Activated CD8-positive, alpha-beta T cell treated with anti-CD3 and anti-CD28 coated beads for 36 hours (primary cell): ENCODE results near the gene SPSB3. TPM values are rescaled to one million over a fixed set of nuclear protein-coding genes. Genes with fewer than 3 reads are reported as not detected.

Source experiments
- ATAC-seq: fragments of 200-7000 bp; cut with Tn5 transposase; one replicate; pipeline ENCODE4 v1.10.0; 2021; ENCODE audit warnings: mild to moderate bottlenecking, moderate library complexity
- CTCF ChIA-PET: fragments of 350-600 bp; sonication (Branson Sonifier 250); formaldehyde crosslinking; loops from one replicate; lab custom pipeline; 2021; ENCODE audit warnings: antibody characterized with exemption; lab: Charles Lee
- POLR2A ChIA-PET: fragments of 350-600 bp; sonication (Branson Sonifier 250); formaldehyde crosslinking; loops from one replicate; lab custom pipeline; 2021; ENCODE audit warnings: antibody characterized with exemption; lab: Charles Lee
- DNase-seq: peaks from one replicate; pipeline ENCODE4 v3.0.0-alpha.2; 2020
- H3K27ac Mint-ChIP-seq: one replicate; pipeline ENCODE4 v1.8.0; 2021; ENCODE audit warnings: mild to moderate bottlenecking, mixed read lengths
- H3K27me3 Mint-ChIP-seq: one replicate; pipeline ENCODE4 v1.8.0; 2021; ENCODE audit warnings: mixed read lengths
- H3K36me3 Mint-ChIP-seq: one replicate; pipeline ENCODE4 v1.8.0; 2021; ENCODE audit warnings: low read depth, mixed read lengths
- H3K4me1 Mint-ChIP-seq: one replicate; pipeline ENCODE4 v1.8.0; 2021; ENCODE audit warnings: low read depth, mixed read lengths
- H3K4me3 Mint-ChIP-seq: one replicate; pipeline ENCODE4 v1.8.0; 2021; ENCODE audit warnings: mild to moderate bottlenecking, moderate library complexity, mixed read lengths
- H3K9me3 Mint-ChIP-seq: one replicate; pipeline ENCODE4 v1.8.0; 2021; ENCODE audit warnings: mixed read lengths
- CTCF ChIP-seq: fragments of 200-600 bp; IDR thresholded peaks from one replicate; pipeline ENCODE4 v1.8.0; 2022; ENCODE audit warnings: antibody characterized with exemption, mild to moderate bottlenecking
- intact Hi-C: fragments of 100-400 bp; cut with micrococcal nuclease; formaldehyde crosslinking; loops from one replicate; pipeline ENCODE4 v1.10.0; 2022
- total RNA-seq, 2 experiments: library from RNA; stranded (reverse); gene quantifications; one replicate each; pipeline ENCODE4 v1.2.3, GENCODE V29; 2021

Gene SPSB3
- total RNA-seq, 2 experiments from 2014 or later = 14.4 to 15.2 TPM

GRCh38 chr16:1794221-1794871 lies 12.0 kb upstream of the SPSB3 start:
- H3K4me3 Mint-ChIP-seq = no peak overlapping the region
- intact Hi-C loops = no loop called here
- ChIA-PET CTCF (no interaction called here), POLR2A (interaction anchor here (1.7 kb wide), 1 partner anchor 19 kb away, joined by 3 read pairs; no protein-coding TSS in a partner anchor)
- no peak overlapping the region for H3K27ac Mint-ChIP-seq
- no peaks in the 10 kb centered on the region for H3K27me3 Mint-ChIP-seq
- no peak for ATAC-seq
- no peak for TF ChIP-seq CTCF
- no peak for DNase-seq
- no peaks in the 10 kb centered on the region for H3K4me1 Mint-ChIP-seq
- peaks cover 6% of the 10 kb centered on the region for H3K36me3 Mint-ChIP-seq
- H3K9me3 Mint-ChIP-seq = peaks cover 10% of the 10 kb centered on the region

DNA sequence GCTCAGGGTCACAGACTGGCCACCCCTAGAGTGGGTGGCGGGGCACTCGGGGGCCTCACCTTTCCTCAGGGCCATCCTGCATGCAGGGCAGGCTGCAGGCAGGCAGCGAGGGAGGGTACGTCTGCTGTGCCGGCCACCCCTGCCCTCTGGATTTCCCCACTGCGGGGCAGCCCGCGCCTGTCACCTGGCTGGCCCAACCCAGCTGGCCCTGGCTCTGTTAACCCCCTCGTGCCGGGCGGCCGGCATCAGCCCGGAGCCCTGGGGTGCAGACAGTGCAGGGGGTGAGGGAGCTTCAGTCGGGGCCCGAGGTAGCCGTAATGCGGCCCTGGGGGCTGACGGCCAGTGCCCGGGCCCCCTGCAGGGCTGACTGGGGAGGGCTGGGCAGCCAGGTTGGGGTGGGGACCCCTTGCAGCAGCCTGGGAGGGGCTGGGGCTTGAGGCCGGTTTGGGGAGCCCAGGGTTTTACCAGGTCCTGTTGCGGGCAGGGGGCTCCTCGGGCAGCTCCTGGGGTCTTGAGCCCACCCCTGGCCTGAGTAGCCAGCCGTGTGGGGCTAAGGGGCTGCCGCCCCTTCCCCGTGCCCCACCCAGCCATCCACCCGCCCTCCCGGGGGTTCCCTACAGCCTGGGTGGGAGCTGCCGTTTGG lies 11.3 kb upstream of the SPSB3 start, which contains the start of gene IGFALS:
Gene IGFALS (minus strand): TSS at position 128 of the 643 bp plus-strand sequence. CDS start 53 bp downstream, at position 75.
- no peaks in the 10 kb centered on the region for H3K4me1 Mint-ChIP-seq
- H3K4me3 Mint-ChIP-seq = no peak within 1 kb of the TSS
- no peaks in the 10 kb centered on the region for H3K27me3 Mint-ChIP-seq
- ATAC-seq (no peak), DNase-seq (no peak)
- peaks cover 5% of the 10 kb centered on the region for H3K9me3 Mint-ChIP-seq
- ChIA-PET CTCF (no interaction called here), POLR2A (interaction anchor here (1.7 kb wide), 1 partner anchor 19 kb away, joined by 3 read pairs; no protein-coding TSS in a partner anchor)
- TF ChIP-seq CTCF = no peak
- no peak within 1 kb of the TSS for H3K27ac Mint-ChIP-seq
- peaks cover 7% of the 10 kb centered on the region for H3K36me3 Mint-ChIP-seq
- intact Hi-C loops = no loop called here

- no peak for TF ChIP-seq CTCF
- H3K9me3 Mint-ChIP-seq = peaks cover 5% of the 10 kb centered on the region
- H3K4me3 Mint-ChIP-seq = no peak overlapping the region
- H3K36me3 Mint-ChIP-seq = peaks cover 5% of the 10 kb centered on the region
- intact Hi-C loops = no loop called here
- ATAC-seq (no peak), DNase-seq (no peak)
- no peak overlapping the region for H3K27ac Mint-ChIP-seq
- no peaks in the 10 kb centered on the region for H3K27me3 Mint-ChIP-seq
- H3K4me1 Mint-ChIP-seq = no peaks in the 10 kb centered on the region
- ChIA-PET CTCF (no interaction called here), POLR2A (no interaction called here)
Measured at GRCh38 chr16:1792836-1793577, 10.6 kb upstream of the SPSB3 start.

- Mint-ChIP-seq H3K4me3 (no peak overlapping the region), H3K9me3 (peaks cover under 1% of the 10 kb centered on the region), H3K27ac (no peak overlapping the region), H3K27me3 (no peaks in the 10 kb centered on the region), H3K36me3 (peaks cover 5% of the 10 kb centered on the region), H3K4me1 (no peaks in the 10 kb centered on the region)
- CTCF ChIA-PET = no interaction called here
- intact Hi-C loops = no loop called here
- no peak for ATAC-seq
- POLR2A ChIA-PET = no interaction called here
- no peak for DNase-seq
- no peak for TF ChIP-seq CTCF
Measured at GRCh38 chr16:1791943-1792812, 9.8 kb upstream of the SPSB3 start.
